GM18508 (cell line): ENCODE data around the gene RGS12.

Source experiments
- ATAC-seq: cut with Tn5 transposase; IDR thresholded peaks from one replicate; pipeline ENCODE4 v1.9.1; 2021; ENCODE audit warnings: moderate number of reproducible peaks; ENCODE audit not compliant: insufficient read depth, unreplicated experiment

RGS12 gene

DNA sequence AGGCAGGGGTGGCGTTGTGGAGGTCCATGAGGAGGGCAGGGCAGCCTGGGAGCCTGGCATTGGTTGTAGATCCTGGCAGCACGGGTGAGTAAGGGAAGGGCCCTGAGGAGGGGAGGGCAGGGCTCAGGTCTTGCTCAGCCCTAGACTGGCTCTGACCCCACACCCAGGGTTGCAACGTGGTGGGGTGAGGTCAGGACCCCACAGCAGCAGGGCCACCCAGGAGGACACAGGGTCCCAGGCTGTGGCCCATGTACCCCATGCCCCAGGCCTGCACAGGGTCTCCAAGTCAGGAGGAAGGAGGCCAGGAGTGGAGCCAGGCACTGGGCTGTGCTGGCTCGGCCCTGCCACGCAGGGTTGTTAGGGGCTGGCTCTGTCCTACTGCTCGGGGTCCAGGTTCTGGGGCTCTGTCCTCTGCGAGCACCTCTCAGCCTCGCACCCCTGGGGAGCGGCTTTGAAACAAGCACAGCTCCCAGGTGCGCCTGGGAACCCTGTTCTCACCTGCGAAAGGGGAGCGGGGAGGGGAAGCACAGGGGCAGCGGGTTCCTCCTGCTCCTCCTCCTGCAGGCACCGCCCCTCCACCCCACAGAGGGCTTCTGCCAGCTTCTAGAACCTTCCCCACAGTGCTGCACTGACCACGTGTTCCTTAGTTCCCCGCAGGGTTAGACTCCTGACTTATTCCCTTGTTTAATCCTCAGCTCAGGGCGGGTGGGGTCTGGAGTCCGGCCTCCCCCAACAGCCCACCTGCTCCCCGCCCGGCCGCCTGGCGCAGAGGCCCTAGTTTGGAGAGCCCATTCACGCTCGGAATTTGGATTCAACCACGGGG is 23.5 kb upstream of the RGS12 start:
- ATAC-seq, result no peak

DNA sequence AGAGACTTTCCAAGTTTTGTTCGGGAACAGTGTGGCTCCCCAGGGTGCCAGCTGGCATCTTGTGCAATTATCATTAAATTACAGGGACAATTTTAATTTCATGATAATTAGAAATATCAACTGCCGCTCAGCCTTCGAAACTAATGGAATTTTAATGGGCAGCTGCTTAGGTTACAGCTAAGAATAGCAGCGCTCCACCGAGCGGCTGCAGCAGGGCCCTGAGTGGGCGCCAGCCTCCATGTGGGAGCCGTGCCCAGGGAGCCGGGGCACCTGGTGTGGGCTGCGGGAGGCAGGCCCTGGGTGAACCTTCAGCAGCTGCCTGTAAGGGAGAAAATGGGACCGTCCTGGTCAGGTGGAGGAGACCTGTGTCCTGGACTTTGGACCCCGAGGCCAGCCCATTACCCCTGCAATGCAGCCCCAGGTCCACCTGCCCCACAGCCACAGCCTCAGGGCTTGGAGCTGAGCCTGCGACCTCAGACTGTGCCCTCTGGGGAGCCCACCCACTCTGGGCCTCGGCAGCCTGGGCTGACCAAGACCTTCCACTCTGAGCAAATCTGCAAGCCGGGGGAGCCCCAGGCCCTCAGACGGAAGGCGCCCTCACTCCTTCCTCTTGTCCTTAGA is 22.7 kb upstream of the RGS12 start:
- ATAC-seq, result no peak

- ATAC-seq, result no peak
Measured at GRCh38 chr4:3271131-3271530, 21.7 kb upstream of the RGS12 start.

GRCh38 chr4:3276986-3277385 is 15.8 kb upstream of the RGS12 start:
- ATAC-seq, result no peak

DNA sequence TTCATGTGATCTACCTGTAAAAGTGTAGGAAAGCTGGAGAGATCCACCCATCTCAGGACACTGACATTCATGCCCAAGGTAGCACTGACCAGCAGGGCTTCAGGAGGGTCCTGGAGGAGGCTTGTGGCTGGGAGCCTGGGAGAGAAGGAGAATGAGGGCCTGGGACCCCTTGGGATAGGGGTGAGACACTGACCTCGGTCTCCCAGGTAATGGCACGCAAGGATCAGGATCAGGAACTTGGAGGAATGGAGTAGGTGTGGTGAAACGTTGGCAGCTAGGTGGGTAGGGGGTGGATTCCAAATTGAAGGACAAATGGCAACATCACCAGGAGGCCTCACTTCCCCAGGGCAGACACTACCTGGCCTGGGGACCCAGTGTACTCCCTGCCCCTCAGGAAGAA is 12.4 kb upstream of the RGS12 start:
- no peak for ATAC-seq

- no peak for ATAC-seq
Measured at GRCh38 chr4:3283483-3283882, 9.3 kb upstream of the RGS12 start.

GRCh38 chr4:3283916-3284315 is 8.9 kb upstream of the RGS12 start:
- no peak for ATAC-seq

GRCh38 chr4:3284734-3285557 is 7.9 kb upstream of the RGS12 start:
- no peak for ATAC-seq

- no peak for ATAC-seq
Measured at GRCh38 chr4:3285558-3286334, 7.1 kb upstream of the RGS12 start.

DNA sequence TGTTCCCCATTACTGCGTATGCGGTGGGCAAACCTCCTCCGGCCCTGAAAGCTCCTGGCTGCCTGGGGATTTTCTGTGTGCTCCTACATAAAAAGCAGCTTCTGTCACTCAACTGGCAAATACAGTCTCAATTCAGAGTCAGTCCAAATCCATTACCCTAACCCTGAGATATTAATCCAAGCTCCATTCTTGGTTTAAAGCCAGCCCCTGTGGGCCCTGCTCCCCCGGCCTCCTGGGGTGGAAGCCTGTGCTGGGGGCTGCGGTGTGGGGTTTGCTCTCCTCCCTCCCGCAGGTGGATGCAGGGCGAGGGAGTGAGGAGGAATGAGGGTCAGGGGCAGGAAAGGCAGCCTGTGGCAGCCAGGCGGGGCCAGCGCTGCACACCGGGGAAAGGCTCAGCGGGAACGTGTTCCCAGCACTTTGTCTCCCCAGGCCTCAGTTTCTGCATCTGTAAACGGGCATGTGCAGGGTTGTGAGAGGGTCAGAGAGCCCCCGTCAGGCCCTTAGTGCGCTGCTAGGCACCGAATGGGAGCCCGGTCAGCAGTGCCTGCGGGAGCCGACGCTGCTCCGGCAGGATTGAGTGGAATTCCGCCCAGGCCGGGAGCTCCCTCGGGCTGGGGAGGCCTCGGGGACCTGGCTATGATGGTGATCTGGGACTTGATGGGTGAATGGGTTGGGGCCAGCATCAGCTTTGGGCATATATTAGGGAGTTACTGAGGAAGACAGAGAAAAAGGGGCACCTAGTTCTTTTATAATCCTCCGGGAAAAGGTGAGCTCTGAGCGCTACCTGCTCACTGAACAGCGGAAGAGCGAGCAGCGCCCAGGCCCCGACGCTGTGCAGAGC is 6.3 kb upstream of the RGS12 start:
- ATAC-seq, result peak; percentile 82

DNA sequence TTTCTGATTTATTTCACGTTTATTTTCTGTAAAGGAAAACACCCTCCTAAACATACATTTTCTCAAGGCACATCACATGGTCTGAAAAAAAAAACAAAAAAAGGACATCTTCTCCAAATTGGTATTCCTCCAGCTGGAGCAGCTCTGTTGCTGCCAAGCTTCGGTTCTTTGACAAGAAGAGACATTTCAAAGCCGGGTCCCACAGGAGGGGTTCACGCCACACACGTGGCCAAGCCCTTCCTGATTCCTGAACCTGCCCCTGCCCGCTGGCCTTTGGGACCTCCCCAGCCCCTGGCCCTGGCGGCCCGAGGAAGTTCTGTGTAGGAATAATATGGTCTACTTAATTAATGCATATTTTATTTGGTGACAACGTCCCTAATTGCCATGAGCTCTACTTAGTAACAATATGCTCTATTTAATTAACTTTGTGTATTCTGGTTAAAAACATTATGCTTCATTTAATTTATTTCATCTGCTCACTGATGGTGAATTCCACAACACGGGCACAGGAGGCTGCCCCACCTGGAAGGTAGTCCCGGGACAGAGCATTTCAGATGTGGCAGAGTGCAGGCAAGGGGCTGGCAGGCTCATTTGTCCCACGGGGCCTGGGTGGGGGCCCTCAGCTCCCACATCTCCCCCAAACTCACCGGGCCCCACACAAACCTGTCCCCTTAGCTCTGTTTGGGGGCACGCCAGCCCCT is 5.4 kb upstream of the RGS12 start:
- no peak for ATAC-seq

DNA sequence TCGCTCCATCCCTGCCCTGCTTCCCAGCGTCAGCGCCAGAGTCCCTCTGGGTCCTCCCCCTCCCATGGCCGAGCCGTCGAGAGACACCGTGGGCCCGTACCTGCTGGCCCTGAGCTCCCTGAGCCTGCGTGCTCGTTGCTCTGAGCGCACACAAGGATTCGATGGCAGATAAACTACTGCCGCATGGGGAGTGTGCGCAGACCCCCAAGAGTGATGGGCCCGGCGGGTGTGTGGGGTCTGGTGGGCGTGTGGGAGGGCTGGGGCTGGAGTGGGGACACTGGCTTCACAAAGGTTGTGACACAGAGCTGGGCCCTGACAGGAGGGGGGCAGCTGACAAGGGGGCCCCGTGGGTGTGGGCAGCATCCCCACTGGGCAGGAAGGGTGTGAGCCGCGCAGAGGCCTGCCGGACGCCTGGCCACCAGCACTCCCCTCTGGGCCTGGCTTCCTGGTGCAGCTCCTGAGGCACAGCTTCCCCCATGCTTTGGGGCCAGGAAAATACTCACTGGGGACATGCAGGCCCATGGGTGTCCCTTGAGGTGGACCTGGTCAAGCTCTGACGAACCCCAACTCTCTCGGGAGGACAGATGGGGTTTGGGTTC is 4.8 kb upstream of the RGS12 start:
- ATAC-seq, result no peak

GRCh38 chr4:3288571-3289094 is 4.2 kb upstream of the RGS12 start:
- no peak for ATAC-seq

GRCh38 chr4:3290476-3290875 is 2.3 kb upstream of the RGS12 start:
- no peak for ATAC-seq

DNA sequence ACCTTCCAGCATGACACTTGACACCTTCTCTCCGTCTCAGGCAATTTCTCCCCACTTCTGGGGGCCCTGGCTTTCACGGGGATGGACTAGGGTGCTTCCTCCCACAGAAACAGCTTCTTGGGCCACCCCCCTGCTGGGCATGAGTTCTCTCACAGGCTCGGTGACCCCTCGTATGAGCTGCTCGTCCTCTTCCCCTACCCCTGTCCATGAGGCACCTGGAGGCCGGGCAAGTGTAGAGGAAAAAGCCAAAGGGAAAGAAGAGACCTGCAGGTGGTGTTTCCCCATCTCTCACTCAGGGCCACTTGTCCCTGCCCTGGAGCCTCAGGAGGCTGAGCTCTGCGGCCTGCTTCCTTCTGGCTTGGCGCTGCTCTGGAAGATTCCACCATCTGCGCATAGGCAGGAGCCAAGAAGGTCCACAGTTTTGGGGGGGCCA is 1.9 kb upstream of the RGS12 start:
- no peak for ATAC-seq

DNA sequence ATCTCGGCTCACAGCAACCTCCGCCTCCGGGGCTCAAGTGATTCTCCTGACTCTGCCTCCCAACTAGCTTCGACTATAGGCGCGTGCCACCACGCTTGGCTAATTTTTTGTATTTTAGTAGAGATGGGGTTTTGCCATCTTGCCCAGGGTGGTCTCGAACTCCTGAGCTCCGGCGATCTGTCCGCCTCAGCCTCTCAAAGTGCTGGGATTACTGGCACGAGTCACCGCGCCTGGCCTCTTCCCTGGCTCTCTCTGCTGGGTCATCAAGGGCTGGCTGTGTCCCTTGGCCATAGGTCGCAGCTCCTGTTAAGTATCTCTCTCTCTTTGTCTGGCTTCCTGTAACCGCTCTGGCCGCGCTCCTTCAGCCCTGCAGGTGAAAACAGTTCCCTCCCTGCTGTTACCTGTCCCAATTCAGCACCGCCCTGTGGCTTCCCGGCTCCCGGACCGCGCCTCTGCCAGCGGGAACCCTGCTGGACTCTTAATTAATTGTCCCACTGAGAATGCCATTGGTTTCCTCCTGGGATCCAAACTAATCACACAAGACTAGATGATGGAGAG is 1.3 kb upstream of the RGS12 start:
- ATAC-seq, result no peak

- ATAC-seq, result no peak
Measured at GRCh38 chr4:3291969-3292570, 751 bp upstream of the RGS12 start.
